GM19193 (cell line): ENCODE measurements around the gene DPP7.

Experiments
- POLR2A ChIP-seq: IDR thresholded peaks from 4 replicates; pipeline ENCODE4 v1.6.1; 2011; ENCODE audit not compliant: insufficient read depth, insufficient read length; ENCODE audit errors: extremely low read depth

The DPP7 gene

DNA sequence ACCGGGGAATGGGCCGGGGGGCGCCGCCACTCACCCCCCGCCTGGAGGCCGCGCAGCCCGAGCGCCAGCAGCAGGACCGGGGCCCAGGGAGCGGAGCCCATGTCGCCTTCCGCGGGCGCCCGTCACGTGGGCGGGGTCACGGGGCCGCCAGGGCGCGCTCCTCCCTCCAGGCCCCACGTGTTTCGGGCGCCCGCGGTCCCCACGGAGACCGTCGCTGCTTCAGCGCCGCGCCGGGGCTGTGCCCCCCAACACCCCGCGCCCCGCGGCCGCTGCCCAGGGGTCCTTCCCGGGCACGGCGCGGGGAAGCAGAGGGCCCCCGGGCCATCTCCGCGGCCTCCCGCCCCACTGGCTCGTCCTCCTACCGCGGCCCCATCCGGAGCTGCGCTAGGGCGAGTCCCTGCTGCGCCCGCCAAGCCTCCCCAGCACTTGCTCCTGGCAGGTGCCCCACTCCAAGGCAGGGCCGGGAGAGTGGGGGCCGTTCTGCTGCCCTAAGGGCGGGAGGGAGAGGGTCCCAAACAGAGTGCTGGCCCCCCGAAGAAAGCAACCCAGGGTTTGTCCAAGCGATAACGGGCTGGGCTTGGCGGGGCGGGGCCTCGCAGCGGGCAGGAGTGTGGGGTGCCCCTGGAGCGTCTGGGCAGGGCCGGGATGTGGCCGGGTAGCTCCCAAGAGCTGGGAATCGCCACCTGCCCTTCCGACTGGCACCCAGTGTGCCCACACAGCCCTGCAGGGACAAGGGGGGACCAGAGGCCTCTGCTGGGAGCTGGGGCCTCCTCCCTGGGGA is at the start of gene DPP7:
Gene DPP7, minus strand, starts transcription at position 121 of the 781 bp plus-strand sequence. Its CDS starts 20 bp downstream, at position 101.
- TF ChIP-seq POLR2A, result peak; percentile 73

DNA sequence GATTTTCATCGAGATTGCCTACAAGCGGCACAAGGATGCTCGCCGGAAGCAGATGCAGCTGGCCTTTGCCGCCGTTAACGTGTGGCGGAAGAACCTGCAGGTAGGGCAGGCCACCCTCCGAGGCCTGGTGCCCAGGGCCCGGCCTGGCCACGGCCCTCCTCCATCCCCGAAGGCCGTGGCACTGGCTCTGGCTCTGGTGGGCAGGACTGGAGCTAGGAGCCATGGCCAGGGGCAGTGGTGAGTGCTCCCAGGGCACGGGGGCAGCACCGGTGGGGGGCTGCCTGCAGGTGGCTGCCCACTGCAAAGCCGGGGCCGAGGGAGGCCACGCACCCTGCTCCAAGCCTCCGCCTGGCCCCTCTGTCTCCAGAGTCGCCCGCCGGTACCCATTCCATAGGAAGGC is 49.3 kb upstream of the DPP7 start:
- no peak for TF ChIP-seq POLR2A

GRCh38 chr9:137163365-137163715 is 48.8 kb upstream of the DPP7 start:
- TF ChIP-seq POLR2A, result no peak

DNA sequence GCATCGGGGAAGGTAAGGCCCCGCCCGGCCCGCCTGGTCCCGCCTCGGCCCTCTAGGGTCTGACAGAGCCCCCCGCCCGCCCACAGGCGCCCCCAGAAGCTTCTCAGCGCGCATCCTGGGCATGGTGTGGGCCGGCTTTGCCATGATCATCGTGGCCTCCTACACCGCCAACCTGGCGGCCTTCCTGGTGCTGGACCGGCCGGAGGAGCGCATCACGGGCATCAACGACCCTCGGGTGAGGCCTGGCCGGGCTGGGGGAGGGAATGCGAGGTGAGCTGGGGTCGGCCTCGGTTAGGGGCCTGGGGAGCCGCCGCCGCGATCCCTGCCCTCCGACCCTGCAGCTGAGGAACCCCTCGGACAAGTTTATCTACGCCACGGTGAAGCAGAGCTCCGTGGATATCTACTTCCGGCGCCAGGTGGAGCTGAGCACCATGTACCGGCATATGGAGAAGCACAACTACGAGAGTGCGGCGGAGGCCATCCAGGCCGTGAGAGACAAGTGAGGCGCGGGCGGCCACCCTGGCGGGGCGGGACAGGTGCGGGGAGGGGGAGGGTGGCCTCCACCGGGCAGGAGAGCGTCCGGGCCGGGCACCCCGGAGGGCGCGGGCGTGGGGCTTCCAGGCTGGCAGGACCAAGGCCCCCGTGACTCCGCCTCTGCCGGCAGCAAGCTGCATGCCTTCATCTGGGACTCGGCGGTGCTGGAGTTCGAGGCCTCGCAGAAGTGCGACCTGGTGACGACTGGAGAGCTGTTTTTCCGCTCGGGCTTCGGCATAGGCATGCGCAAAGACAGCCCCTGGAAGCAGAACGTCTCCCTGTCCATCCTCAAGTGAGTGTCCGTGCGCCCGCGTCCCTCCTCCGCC is 48.2 kb upstream of the DPP7 start:
- no peak for TF ChIP-seq POLR2A

DNA sequence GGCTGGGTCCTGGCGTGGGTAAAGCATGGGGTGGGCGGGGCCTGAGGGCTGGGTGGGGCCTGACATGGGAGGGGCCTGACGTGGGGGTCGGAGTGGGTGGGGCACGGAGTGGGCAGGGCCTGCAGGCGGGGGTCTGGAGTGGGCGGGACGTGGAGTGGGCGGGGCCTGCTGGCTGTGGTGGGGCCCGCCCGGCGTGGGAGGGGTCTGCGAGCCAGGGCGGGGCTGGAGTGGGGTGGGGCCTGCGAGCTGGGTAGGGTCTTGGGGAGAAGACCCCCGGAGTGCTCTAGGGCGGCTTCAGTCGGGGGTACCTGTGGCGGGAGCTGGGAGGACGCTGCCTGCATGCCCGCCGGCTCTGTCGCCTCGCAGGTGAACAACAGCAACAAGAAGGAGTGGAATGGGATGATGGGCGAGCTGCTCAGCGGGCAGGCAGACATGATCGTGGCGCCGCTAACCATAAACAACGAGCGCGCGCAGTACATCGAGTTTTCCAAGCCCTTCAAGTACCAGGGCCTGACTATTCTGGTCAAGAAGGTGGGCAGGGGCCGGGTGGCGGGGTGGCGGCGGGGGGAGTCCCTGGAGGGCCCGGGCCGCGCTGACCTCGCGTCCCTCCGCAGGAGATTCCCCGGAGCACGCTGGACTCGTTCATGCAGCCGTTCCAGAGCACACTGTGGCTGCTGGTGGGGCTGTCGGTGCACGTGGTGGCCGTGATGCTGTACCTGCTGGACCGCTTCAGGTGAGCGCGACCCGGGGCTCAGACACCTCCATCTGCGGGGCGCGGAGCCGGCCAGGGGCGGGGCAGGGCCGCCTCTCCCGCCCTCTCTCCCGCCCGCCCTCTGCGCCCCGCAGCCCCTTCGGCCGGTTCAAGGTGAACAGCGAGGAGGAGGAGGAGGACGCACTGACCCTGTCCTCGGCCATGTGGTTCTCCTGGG is 47.3 kb upstream of the DPP7 start:
- TF ChIP-seq POLR2A, result no peak

- no peak for TF ChIP-seq POLR2A
Observed at GRCh38 chr9:137160716-137161557, 46.4 kb upstream of the DPP7 start.

GRCh38 chr9:137160054-137160425 is 45.5 kb upstream of the DPP7 start:
- TF ChIP-seq POLR2A, result no peak

GRCh38 chr9:137159105-137160053 is 44.8 kb upstream of the DPP7 start:
- TF ChIP-seq POLR2A, result no peak

GRCh38 chr9:137158625-137159024 is 44.1 kb upstream of the DPP7 start:
- no peak for TF ChIP-seq POLR2A

GRCh38 chr9:137157618-137158415 is 43.3 kb upstream of the DPP7 start:
- no peak for TF ChIP-seq POLR2A

- TF ChIP-seq POLR2A, result no peak
Observed at GRCh38 chr9:137156567-137157375, 42.2 kb upstream of the DPP7 start.
